IMR-90 (cell line): Measurements from ENCODE around the gene SPATC1L. TPM values are rescaled to one million over a fixed set of nuclear protein-coding genes. Genes with fewer than 3 reads are reported as not detected.

Experiments used
- ATAC-seq: fragments of 200-7000 bp; cut with Tn5 transposase; 2 replicates; pipeline ENCODE4 v1.9.1; 2020; ENCODE audit warnings: low read depth, mild to moderate bottlenecking, moderate library complexity
- BruUV-seq: library from RNA; stranded (reverse); fragments of 400-500 nt; replicated peaks from 2 replicates; lab custom pipeline; 2021; lab: Mats Ljungman, UMichigan
- CTCF ChIA-PET: fragments of 300-600 bp; formaldehyde crosslinking; extraction: SDS; loops from one replicate; lab custom pipeline; 2021; ENCODE audit warnings: antibody characterized with exemption; lab: Yijun Ruan, JAX
- POLR2A ChIA-PET: fragments of 300-600 bp; sonication (Branson Sonifier 250); formaldehyde crosslinking; loops from one replicate; lab custom pipeline; 2022; ENCODE audit warnings: antibody characterized with exemption; ENCODE audit not compliant: unreplicated experiment; lab: Charles Lee
- DNase-seq: peaks from one replicate; pipeline ENCODE4 v3.0.0; 2013
- H2AFZ ChIP-seq: replicated peaks from 2 replicates; pipeline ENCODE3; 2013; ENCODE audit warnings: low read length, mild to moderate bottlenecking; ENCODE audit not compliant: poor library complexity
- H2AK5ac ChIP-seq: 2 replicates; pipeline ENCODE4 v1.6.1; 2013; ENCODE audit warnings: low read depth, low read length, inconsistent platforms
- H2AK9ac ChIP-seq: replicated peaks from 2 replicates; pipeline ENCODE3; 2013; ENCODE audit warnings: mild to moderate bottlenecking, low read depth, low read length, moderate library complexity; ENCODE audit not compliant: poor library complexity
- H2BK120ac ChIP-seq: 2 replicates; pipeline ENCODE4 v1.6.1; 2013; ENCODE audit warnings: low read depth, low read length, inconsistent platforms
- H2BK15ac ChIP-seq: 3 replicates; pipeline ENCODE4 v1.6.1; 2013; ENCODE audit warnings: low read depth, low read length, inconsistent platforms
- H2BK20ac ChIP-seq: 2 replicates; pipeline ENCODE4 v1.6.1; 2013; ENCODE audit warnings: low read depth, mild to moderate bottlenecking, inconsistent platforms, low read length, moderate library complexity
- H2BK5ac ChIP-seq: 2 replicates; pipeline ENCODE4 v1.6.1; 2013; ENCODE audit warnings: mild to moderate bottlenecking, low read depth, low read length, inconsistent platforms; ENCODE audit not compliant: poor library complexity, severe bottlenecking
- H3K14ac ChIP-seq: replicated peaks from 2 replicates; pipeline ENCODE4 v1.6.1; 2013; ENCODE audit warnings: low read depth, low read length, inconsistent platforms
- H3K18ac ChIP-seq: 2 replicates; pipeline ENCODE4 v1.6.1; 2013; ENCODE audit warnings: low read depth, low read length, control low read depth
- H3K23ac ChIP-seq: 2 replicates; pipeline ENCODE4 v1.6.1; 2013; ENCODE audit warnings: low read depth, low read length, inconsistent platforms
- H3K27ac ChIP-seq: 2 replicates; pipeline ENCODE4 v1.5.1; 2013; ENCODE audit warnings: mild to moderate bottlenecking, control low read depth, low read length; ENCODE audit not compliant: insufficient read depth
- H3K27me3 ChIP-seq: 2 replicates; pipeline ENCODE4 v1.6.1; 2013; ENCODE audit warnings: low read length; ENCODE audit not compliant: control insufficient read depth, insufficient read depth
- H3K36me3 ChIP-seq: 2 replicates; pipeline ENCODE4 v1.6.1; 2013; ENCODE audit warnings: low read length, mixed read lengths; ENCODE audit not compliant: control insufficient read depth, insufficient read depth
- H3K4ac ChIP-seq: 2 replicates; pipeline ENCODE4 v1.6.1; 2013; ENCODE audit warnings: low read depth, low read length, inconsistent platforms
- H3K4me1 ChIP-seq: 2 replicates; pipeline ENCODE4 v1.6.1; 2013; ENCODE audit warnings: low read length, mixed read lengths; ENCODE audit not compliant: control insufficient read depth, insufficient read depth
- H3K4me2 ChIP-seq: 2 replicates; pipeline ENCODE4 v1.6.1; 2013; ENCODE audit warnings: low read depth, mild to moderate bottlenecking, control low read depth, low read length, moderate library complexity
- H3K4me3 ChIP-seq: 2 replicates; pipeline ENCODE4 v1.5.1; 2013; ENCODE audit warnings: low read depth, mild to moderate bottlenecking, control low read depth, low read length, moderate library complexity; ENCODE audit not compliant: insufficient read depth
- H3K56ac ChIP-seq: 2 replicates; pipeline ENCODE4 v1.6.1; 2013; ENCODE audit warnings: low read length, inconsistent platforms; ENCODE audit not compliant: insufficient read depth; ENCODE audit errors: extremely low read depth
- H3K79me1 ChIP-seq, 2 experiments: 2 replicates each; pipeline ENCODE4 v1.6.1; 2013; ENCODE audit warnings: low read length in 2 of 2, inconsistent platforms in 1 of 2, low read depth in 1 of 2
- H3K9ac ChIP-seq: 2 replicates; pipeline ENCODE4 v1.6.1; 2013; ENCODE audit warnings: low read depth, low read length, control low read depth
- H3K9me1 ChIP-seq: 2 replicates; pipeline ENCODE4 v1.6.1; 2013; ENCODE audit warnings: low read length, inconsistent platforms; ENCODE audit not compliant: insufficient read depth
- H3K9me3 ChIP-seq: 2 replicates; pipeline ENCODE4 v1.6.1; 2013; ENCODE audit warnings: low read length; ENCODE audit not compliant: control insufficient read depth, insufficient read depth
- H4K20me1 ChIP-seq: 2 replicates; pipeline ENCODE4 v1.6.1; 2013; ENCODE audit warnings: low read length, inconsistent platforms; ENCODE audit not compliant: insufficient read depth
- H4K5ac ChIP-seq: 2 replicates; pipeline ENCODE4 v1.6.1; 2013; ENCODE audit warnings: mild to moderate bottlenecking, low read depth, low read length, control low read depth
- H4K8ac ChIP-seq, 2 experiments: 2 replicates each; pipeline ENCODE4 v1.6.1; 2013; ENCODE audit warnings: low read depth in 2 of 2, low read length in 2 of 2, control low read depth in 1 of 2, inconsistent platforms in 1 of 2
- H4K91ac ChIP-seq: 2 replicates; pipeline ENCODE4 v1.6.1; 2013; ENCODE audit warnings: low read depth, low read length, inconsistent platforms; ENCODE audit not compliant: insufficient read depth
- CHD1 ChIP-seq: IDR thresholded peaks from 2 replicates; pipeline ENCODE4 v1.6.1; 2012; ENCODE audit warnings: low read depth, low read length, improper control_type of control experiment
- MAZ ChIP-seq: IDR thresholded peaks from 2 replicates; pipeline ENCODE4 v1.6.1; 2012; ENCODE audit warnings: low read depth, mild to moderate bottlenecking, low read length, improper control_type of control experiment, moderate library complexity, borderline replicate concordance
- NFE2L2 ChIP-seq: fragments of 150-350 bp; IDR thresholded peaks from 2 replicates; pipeline ENCODE4 v1.6.1; 2016; ENCODE audit warnings: low read depth, mild to moderate bottlenecking, low read length
- RCOR1 ChIP-seq: IDR thresholded peaks from 2 replicates; pipeline ENCODE4 v1.6.1; 2012; ENCODE audit warnings: mild to moderate bottlenecking, low read length, improper control_type of control experiment; ENCODE audit not compliant: insufficient replicate concordance
- RFX5 ChIP-seq: IDR thresholded peaks from 2 replicates; pipeline ENCODE4 v1.8.0; 2012; ENCODE audit warnings: low read depth, mild to moderate bottlenecking, low read length, moderate library complexity
- WGBS, 2 experiments: methylation state at CpG; one replicate each; pipeline versions ENCODE4 v1.1.5 to v1.1.7; 2013; ENCODE audit warnings: missing lambda C conversion rate in 2 of 2; ENCODE audit not compliant: insufficient read length in 1 of 2; ENCODE audit errors: extremely low coverage in 2 of 2; 5-methylcytosine and 5-hydroxymethylcytosine counted together
- dilution Hi-C: fragments of 300-500 bp; cut with HindIII; formaldehyde crosslinking; loops from one replicate; pipeline ENCODE4 v1.14.3; 2018; ENCODE audit warnings: low sequenced_read_pairs; ENCODE audit not compliant: unreplicated experiment
- in situ Hi-C: fragments of 300-500 bp; cut with MboI; formaldehyde crosslinking; loops from 3 replicates; pipeline ENCODE4 v1.14.3; 2019; ENCODE audit warnings: low sequenced_read_pairs, inconsistent platforms, mixed read lengths
- intact Hi-C: fragments of 100-400 bp; cut with micrococcal nuclease; formaldehyde crosslinking; loops from 2 replicates; pipeline ENCODE4 v1.10.0; 2022
- polyA plus RNA-seq, 3 experiments: library from polyadenylated mRNA; depleted of rRNA; stranded (reverse); fragments of >200 nt; gene quantifications; 2 replicates each; pipeline ENCODE4 v1.2.3, GENCODE V29; 2012; ENCODE audit warnings: low replicate concordance in 1 of 3
- total RNA-seq: library from RNA; depleted of rRNA; stranded (reverse); fragments of >200 nt; gene quantifications from 2 replicates; pipeline ENCODE4 v1.2.3, GENCODE V29; 2012

The SPATC1L gene
- total and polyA plus RNA-seq, 2 of the 4 experiments (the other 2 are of a cell fraction): 3.8 to 17.2 TPM

- Histone ChIP-seq H3K36me3 (peaks cover 5% of the 10 kb centered on the region), H2AK5ac (no peak overlapping the region), H4K91ac (no peak overlapping the region), H4K20me1 (no peaks in the 10 kb centered on the region), H2BK120ac (no peak overlapping the region), H3K14ac (no peak overlapping the region), H3K27me3 (no peaks in the 10 kb centered on the region), H3K4me1 (no peaks in the 10 kb centered on the region), H2AK9ac (no peak overlapping the region), H3K9me1 (no peaks in the 10 kb centered on the region), H3K18ac (no peak overlapping the region), H3K9me3 (peaks cover 2% of the 10 kb centered on the region; the same call in 1 of the 2 replicates), H2BK5ac (no peak overlapping the region), H3K56ac (no peak overlapping the region), H3K4ac (no peak overlapping the region), H3K27ac (no peak overlapping the region), H2AFZ (no peak overlapping the region), H2BK15ac (no peak overlapping the region), H3K4me3 (no peak overlapping the region), H3K79me1 (no peaks in the 10 kb centered on the region), H3K4me2 (no peak overlapping the region), H2BK20ac (no peak overlapping the region), H3K9ac (no peak overlapping the region), H4K8ac (no peak overlapping the region), H4K5ac (no peak overlapping the region), H3K23ac (no peak overlapping the region)
- in situ Hi-C loops: no loop called here
- dilution Hi-C loops: no loop called here
- no TSS peak for BruUV-seq
- CTCF ChIA-PET: no interaction called here
- DNase-seq (no peak), ATAC-seq (no peak)
- 90% methylated on average over 2 of the region's 4 CpGs; no CpG with 5 or more reads in 1 of the 2 experiments for WGBS, 2 experiments
- intact Hi-C loops: no loop called here
- TF ChIP-seq MAZ: no peak
- TF ChIP-seq RFX5: no peak
- TF ChIP-seq CHD1: no peak
- no peak for TF ChIP-seq RCOR1
- no peak for TF ChIP-seq NFE2L2
- POLR2A ChIA-PET: no interaction called here
Measured at GRCh38 chr21:46163380-46163779, 20.9 kb downstream of the SPATC1L start.
